Left ventricle myocardium superior (tissue), 1 donor: ENCODE measurements around the gene MGAT2. TPM values are rescaled to one million over a fixed set of nuclear protein-coding genes. Genes with fewer than 3 reads are reported as not detected.
"Not testable (repeated sequence)": the region's sequence is repeated elsewhere in the genome, so short reads cannot be mapped to it uniquely, and the experiment has no call there.

Source experiments
- ATAC-seq: fragments of 200-7000 bp; cut with Tn5 transposase; one replicate; pipeline ENCODE4 v1.9.1; 2020; ENCODE audit warnings: mild to moderate bottlenecking, moderate library complexity
- DNase-seq: peaks from one replicate; pipeline ENCODE4 v3.0.0-alpha.2; 2020
- intact Hi-C: fragments of 100-400 bp; cut with micrococcal nuclease; formaldehyde crosslinking; loops from one replicate; pipeline ENCODE4 v1.11.0; 2022
- total RNA-seq: library from RNA; stranded (reverse); fragmentation: NEBNext Ultra II Directional; extraction: Animal tissue kit (Norgen Biotek cat#: 25700); gene quantifications from one replicate; pipeline ENCODE4 v1.2.1, GENCODE V29; 2021
- donor health status: DM: no; HTN: yes; CAD: no; lungs with severe emphysema.

Gene MGAT2
- total RNA-seq, 1 donor from 2014 or later: 9.6 TPM

DNA sequence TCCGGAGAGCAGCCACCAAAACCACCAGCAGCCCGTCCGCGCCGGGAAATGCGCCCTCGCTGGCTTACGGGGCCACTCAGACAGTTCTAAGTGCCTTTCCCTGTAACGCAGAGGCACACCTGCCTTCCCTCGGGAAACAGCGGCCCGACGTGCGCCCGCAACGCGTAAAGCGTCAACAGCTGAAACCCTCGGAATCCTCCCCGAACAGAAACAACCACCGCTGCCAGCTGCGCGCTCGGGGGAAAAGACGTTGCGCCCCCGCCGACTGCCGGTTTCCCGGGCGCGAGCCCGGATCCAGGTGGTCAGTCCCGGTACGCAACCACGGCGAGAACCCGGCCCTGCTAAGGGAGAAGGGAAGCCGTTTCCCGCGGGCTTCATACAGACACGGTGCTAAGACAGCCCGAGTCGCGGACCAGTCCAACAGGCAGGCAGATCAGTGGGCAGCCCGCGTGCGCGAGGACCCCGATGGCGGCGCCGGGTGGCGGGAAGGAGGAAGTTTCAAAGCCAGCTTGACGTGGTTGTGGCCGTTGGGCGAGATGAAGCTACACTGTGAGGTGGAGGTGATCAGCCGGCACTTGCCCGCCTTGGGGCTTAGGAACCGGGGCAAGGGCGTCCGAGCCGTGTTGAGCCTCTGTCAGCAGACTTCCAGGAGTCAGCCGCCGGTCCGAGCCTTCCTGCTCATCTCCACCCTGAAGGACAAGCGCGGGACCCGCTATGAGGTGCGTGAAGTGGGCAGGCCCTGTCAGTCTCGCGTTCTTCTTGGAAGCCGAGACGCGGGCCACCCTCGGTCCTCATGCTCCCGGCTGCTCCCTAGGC, 21.9 kb upstream of the MGAT2 start, which contains the start of gene LRR1:
LRR1 (plus strand) TSS at position 456 of the 816 bp plus-strand sequence; CDS start at position 537, 81 bp downstream.
- intact Hi-C loops: no loop called here
- DNase-seq (peak; percentile 90), ATAC-seq (peak; percentile 88)

DNA sequence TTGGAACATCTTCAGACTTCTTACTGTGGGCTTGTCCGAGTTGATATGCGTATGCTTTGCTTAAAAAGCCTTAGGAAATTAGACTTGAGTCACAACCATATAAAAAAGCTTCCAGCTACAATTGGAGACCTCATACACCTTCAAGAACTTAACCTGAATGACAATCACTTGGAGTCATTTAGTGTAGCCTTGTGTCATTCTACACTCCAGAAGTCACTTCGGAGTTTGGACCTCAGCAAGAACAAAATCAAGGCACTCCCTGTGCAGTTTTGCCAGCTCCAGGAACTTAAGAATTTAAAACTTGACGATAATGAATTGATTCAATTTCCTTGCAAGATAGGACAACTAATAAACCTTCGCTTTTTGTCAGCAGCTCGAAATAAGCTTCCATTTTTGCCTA, 13.0 kb upstream of the MGAT2 start:
- ATAC-seq: no peak
- intact Hi-C loops: no loop called here
- no peak for DNase-seq

DNA sequence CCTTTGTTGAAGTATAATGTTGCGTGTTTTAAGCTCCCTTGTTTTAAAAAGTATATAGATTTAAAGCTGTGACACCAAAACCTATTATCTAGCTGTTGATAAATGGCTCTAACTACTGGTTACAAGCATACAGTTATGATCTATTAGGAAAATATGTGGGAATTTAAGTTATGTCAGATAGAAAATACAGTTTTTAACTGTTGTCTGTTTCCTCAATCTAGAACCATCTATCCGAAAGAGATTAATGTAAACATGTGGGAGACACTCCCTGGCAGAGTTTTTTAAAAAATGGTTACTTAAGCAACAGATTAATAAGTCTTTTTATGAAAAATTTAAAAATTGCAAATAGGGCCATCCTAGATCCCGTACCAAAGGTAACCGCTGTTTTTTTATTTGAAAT, 8.3 kb upstream of the MGAT2 start:
- intact Hi-C loops: no loop called here
- ATAC-seq (no peak), DNase-seq (no peak)

DNA sequence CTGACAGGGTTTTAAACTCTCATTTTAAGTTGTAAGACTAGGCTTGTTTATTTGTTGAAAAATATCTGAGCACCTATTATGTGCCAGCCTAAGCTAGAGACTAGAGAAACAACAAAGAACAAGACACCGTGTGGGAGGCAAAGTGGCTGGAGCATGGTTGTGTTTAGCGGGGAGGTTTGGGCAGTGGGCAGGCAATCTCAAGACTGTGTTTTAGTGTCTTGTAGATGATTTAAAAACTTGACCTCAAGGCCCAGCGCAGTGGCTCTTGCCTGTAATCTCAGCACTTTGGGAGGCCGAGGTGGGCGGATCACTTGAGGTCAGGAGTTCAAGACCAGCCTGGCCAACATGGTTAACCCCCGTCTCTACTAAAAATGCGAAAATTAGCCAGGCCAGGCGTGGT, 7.9 kb upstream of the MGAT2 start:
- ATAC-seq (no peak), DNase-seq (no peak)
- intact Hi-C loops: no loop called here

DNA sequence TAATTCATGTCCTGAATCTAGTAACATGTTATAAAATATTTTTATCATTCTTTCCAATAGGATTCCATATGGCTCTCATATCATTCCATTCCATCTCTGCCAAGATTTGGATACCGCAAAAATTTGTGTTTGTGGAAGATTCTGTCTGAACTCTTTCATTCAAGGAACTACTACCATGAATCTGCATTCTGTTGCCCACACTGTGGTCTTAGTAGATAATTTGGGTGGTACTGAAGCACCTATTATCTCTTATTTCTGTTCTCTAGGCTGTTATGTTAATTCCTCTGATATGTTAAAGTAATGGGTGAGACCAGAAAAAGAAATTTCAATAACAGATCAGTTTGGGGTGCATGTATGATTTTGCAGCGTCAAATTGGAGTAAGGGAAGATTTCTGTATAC, 6.4 kb upstream of the MGAT2 start:
- intact Hi-C loops: no loop called here
- ATAC-seq (no peak), DNase-seq (no peak)

DNA sequence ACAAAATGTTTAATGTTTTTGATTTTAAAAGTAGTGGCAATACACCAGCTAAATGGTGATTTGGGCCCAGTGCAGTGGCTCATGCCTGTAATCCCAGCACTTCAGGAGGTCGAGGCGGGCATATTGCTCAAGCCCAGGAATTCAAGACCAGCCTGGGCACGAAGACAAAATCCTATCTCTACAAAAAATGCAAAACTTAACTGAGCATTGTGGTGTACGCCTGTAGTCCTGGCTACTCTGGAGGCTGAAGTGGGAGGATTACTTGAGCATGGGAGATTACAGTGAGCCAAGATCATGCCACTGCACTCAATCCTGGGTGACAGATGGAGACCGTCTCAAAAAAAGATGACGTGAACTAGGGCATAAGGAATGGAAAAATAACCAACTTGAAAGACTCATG, 4.8 kb upstream of the MGAT2 start:
- DNase-seq (no peak), ATAC-seq (no peak)
- intact Hi-C loops: no loop called here

DNA sequence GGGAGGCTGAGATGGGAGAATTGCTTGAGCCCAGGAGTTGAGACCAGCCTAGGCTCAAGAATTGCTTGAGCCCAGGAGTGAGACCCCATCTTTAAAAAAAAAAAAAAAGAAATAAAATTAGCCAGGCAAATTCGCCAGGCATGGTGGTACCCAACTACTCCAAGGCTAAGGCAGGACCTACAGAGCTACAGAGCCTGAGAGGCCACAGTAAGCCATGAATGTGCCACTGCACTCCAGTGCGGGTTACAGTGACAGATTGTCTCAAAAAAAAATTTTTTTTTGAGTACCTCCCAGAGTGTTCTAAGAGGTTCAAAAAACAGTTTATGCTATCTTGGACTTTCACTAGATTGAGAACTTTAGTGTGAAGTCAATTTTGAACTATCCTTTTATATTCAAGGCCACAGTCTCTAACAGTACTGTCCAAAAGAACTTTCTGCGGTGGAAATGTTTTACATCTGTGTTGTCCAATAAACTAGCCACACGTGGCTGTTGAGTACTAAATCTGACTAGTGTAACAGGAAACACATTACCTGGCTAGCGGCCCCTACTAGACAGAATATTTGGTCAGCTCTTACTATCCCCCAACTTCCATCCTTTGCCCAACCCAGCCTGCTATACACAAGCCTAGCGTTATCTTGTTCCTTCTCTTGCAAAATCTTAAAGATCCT, 2.6 kb upstream of the MGAT2 start:
- DNase-seq: no peak
- no peak for ATAC-seq
- intact Hi-C loops: no loop called here

DNA sequence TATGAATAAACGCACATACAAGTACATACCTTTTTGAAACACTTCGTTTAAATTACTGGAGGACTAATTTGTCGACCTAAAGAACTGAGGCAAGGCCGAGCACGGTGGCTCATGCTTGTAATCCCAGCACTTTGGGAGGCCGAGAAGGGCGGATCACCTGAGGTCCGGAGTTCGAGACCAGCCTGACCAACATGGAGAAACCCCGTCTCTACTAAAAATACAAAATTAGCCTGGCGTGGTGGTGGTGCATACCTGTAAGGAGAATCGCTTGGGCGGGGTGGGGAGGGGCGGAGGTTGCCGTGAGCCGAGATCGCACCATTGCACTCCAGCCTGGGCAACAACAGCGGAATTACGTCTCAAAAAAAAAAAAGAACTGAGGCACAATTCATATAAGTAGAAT, 1.3 kb upstream of the MGAT2 start:
- ATAC-seq, intact Hi-C loops, DNase-seq: not testable (repeated sequence)

DNA sequence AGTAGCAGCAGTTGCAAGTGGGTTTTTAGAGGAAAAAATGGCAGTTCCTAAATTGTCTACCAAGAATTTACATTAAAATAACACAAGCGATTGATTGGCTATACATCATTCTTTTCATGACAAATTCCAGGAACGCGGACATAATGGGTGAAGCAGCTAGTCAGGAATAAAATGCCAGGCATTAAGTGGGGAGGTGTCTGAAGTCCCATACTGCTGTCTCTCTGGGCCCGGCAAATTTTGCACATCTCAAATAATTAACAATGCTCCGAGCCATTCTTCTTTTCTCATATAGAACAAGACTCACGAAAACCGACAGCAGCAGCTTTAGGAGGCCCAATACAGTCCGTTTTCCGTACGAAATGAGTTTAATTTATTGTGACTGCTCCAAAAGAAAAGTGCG, 869 bp upstream of the MGAT2 start:
- DNase-seq (no peak), ATAC-seq (no peak)
- intact Hi-C loops: no loop called here

DNA sequence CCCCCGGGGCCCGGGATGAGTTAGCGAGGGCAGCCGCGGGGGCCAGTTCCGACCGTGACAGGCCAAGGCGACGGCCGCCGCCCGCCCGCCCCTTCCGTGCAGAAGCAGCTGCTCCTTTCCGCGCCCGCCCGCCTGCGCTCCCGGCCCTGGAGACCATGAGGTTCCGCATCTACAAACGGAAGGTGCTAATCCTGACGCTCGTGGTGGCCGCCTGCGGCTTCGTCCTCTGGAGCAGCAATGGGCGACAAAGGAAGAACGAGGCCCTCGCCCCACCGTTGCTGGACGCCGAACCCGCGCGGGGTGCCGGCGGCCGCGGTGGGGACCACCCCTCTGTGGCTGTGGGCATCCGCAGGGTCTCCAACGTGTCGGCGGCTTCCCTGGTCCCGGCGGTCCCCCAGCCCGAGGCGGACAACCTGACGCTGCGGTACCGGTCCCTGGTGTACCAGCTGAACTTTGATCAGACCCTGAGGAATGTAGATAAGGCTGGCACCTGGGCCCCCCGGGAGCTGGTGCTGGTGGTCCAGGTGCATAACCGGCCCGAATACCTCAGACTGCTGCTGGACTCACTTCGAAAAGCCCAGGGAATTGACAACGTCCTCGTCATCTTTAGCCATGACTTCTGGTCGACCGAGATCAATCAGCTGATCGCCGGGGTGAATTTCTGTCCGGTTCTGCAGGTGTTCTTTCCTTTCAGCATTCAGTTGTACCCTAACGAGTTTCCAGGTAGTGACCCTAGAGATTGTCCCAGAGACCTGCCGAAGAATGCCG, 699 bp downstream of the MGAT2 start:
- intact Hi-C loops: no loop called here
- DNase-seq (peak; percentile 81), ATAC-seq (peak; percentile 69)

DNA sequence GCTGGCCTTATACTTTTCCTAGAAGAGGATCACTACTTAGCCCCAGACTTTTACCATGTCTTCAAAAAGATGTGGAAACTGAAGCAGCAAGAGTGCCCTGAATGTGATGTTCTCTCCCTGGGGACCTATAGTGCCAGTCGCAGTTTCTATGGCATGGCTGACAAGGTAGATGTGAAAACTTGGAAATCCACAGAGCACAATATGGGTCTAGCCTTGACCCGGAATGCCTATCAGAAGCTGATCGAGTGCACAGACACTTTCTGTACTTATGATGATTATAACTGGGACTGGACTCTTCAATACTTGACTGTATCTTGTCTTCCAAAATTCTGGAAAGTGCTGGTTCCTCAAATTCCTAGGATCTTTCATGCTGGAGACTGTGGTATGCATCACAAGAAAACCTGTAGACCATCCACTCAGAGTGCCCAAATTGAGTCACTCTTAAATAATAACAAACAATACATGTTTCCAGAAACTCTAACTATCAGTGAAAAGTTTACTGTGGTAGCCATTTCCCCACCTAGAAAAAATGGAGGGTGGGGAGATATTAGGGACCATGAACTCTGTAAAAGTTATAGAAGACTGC, 1.5 kb downstream of the MGAT2 start:
- no peak for DNase-seq
- no peak for ATAC-seq
- intact Hi-C loops: no loop called here

DNA sequence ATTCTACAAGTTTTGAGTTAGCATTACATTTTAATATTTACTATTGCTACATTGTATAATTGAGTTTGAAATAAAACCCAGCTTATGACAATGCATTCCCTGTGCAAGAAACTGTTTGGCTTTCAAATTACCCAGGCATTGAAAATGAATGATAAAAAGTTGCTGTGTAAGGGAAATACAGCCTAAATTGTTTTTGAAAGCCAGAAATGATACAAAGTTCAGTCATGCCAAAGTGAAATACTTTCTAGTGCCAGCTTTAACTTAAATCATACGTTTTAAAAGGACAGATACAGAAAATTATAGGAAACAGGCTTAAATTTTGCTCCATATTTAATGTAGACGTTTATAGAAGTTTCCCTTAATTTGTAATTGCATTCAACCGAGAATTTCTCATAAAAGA, 2.8 kb downstream of the MGAT2 start:
- ATAC-seq: no peak
- intact Hi-C loops: no loop called here
- DNase-seq: no peak

DNA sequence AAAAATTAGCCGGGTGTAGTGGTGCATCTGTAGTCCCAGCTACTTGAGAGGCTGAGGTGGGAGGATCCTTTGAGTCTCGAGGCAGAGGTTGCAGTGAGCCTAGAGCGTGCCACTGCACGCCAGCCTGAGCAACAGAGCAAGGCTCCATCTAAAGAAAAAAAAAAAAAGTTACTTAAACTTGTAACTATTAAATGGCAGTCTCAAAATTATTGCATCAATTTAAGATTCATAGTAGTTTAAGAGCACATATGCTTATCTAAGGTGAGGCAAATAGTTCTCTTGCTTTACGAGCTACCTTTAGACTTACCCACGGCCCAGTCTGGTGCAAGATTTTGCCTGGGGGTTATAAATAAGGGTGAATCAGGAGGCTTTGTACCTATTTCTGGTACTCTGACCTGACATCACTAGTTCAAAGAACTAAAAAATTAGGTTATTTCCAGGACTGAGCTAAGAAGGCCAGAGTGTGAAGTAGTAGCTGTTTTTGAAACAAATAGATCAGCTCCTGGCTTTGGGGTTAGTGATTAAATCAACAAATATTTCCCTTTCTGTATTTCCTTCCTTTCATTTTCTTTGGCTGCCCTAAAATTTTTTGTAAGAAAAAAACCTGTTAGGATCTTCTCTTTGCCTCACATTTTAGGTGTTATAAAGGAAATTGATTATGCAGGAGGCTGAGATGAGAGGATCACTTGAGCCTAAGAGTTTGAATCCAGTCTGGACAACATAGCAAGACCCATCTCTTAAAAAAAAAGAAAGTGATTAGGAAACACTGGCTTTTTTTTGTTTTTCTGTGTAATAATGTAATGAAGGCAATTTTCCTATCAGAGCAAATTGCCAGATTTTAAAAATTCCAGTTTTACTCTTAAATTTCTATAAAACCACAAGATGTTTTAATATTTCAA, 3.6 kb downstream of the MGAT2 start:
- ATAC-seq (no peak), DNase-seq (no peak)
- intact Hi-C loops: no loop called here

DNA sequence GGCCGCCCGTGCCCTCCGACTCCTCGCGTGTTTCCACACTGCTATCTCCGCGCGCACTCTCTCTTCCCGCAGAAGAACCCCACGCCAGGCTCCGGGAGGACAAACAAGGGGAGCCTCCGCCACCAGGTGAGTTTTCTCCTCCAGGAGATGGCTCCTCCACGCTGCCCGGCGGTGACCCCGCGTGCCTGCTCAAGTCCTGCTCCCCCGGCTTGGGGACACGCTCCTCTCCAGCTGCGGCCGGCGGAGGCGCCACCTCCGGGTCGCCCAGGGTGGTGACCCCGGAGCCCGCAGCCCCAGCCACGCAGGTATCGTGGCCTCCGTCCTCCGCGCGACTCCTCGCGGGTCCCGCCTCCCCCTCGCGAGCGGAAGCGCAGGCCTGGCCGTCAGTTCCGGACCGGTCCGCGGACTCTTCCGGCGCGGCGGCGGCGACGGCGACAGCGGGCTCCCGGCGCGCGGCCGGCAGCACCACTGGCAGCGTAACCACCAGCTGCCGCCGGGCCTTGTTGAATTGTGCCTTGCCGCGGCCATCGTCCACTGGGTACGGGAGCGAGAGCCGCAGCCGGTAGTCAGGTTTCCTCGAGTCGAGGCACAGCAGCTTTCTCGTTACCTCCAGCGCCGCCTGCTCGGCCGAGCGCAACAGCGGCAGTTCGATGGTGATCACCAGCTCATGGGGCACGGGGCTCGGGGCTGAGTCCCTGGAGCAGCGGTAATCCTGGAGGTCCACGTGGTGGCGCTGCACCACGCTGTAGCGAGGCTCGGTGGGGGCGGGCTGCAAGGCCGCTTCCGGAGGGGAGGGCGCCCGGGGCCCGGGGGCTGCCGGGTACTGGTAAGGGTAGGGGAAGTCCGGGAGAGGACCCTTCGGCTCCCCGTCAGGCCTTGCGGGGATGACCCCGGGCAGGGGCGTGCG, 13.3 kb downstream of the MGAT2 start:
- peak; percentile 95 for DNase-seq
- intact Hi-C loops: loop anchor here (10.0 kb wide), 1 partner anchor 131 kb away; the partner anchor contains the start of gene KLHDC2
- peak; percentile 94 for ATAC-seq

DNA sequence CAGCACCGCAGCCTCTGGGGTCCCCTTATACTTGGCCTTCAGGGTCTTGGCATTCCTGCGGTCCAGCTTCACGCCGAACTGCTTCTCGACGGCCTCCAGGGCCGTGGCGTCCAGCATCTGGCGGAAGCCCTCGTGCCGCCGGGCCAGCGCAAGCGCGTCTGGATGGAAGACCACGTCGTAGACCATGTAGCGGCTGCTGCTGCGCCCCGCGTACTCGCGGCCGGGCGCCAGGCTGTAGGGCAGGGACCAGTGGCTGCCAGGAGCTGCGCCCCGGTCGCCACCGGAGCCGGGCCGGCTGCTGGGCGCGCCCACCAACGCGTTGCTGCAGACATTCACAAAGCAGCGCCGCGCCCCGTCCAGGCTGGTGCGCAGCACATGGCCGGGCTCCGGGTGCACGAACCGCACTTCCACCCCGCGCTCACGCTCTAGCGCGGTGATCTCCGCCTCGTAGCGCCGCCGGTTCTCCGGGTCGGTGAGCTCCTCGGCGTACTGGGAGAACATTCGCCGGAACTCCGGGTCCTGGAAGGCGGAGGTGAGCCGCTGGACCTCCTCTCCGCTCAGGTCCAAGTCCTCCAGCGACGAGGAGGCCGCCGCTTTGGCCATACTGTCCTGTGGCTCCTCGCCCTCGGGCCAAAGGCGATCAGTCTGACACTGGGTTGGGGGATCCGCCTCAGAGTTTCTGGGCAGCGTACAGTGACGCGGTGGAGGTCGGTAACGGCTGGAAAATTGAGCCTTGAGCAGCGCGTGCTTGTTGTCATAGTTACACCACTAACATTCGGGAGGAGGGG, 14.1 kb downstream of the MGAT2 start, which contains the start of gene DNAAF2:
DNAAF2 (minus strand) TSS at position 698 of the 788 bp plus-strand sequence; CDS start at position 603, 95 bp downstream.
- DNase-seq (peak; percentile 70), ATAC-seq (peak; percentile 51)
- intact Hi-C loops: loop anchor here (10.0 kb wide), 1 partner anchor 130 kb away; the partner anchor contains the start of gene KLHDC2

DNA sequence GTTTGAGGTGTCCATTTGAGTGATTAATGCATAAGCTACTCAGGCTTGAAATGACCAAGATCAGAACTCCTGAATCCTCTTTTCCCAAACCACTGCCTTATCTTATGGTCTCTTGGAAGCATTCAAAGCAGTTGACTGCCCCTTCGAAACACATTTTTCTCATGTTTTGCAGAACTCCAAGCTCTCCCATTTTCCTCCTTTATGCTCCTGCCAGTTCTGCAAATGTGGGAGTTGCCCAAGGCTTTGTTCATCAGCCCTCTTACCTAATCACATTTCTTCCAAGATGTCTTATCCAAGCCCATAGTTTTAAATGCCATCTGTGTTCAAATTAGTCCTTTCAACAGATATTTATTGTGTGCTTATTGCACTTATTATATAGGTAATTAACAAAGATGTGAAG, 16.3 kb downstream of the MGAT2 start:
- no peak for ATAC-seq
- intact Hi-C loops: loop anchor here (10.0 kb wide), 1 partner anchor 128 kb away; the partner anchor contains the start of gene KLHDC2
- no peak for DNase-seq
